H9 (cell line): ENCODE results near the gene THSD7A. TPM values are rescaled to one million over a fixed set of nuclear protein-coding genes. Genes with fewer than 3 reads are reported as not detected.

ENCODE experiments used
- DNase-seq: peaks from one replicate; pipeline ENCODE4 v3.0.0-alpha.2; 2017
- H2AFZ ChIP-seq: one replicate; pipeline ENCODE4 v1.6.1; 2013; ENCODE audit warnings: mild to moderate bottlenecking, low read length, control low read depth, moderate library complexity
- H2AK5ac ChIP-seq: 2 replicates; pipeline ENCODE4 v1.6.1; 2013; ENCODE audit warnings: low read length, control low read depth, mixed read lengths; ENCODE audit not compliant: insufficient read length
- H2BK120ac ChIP-seq: one replicate; pipeline ENCODE4 v1.6.1; 2013; ENCODE audit warnings: low read depth, mild to moderate bottlenecking, low read length, control low read depth, inconsistent platforms; ENCODE audit not compliant: poor library complexity, severe bottlenecking
- H2BK12ac ChIP-seq: 2 replicates; pipeline ENCODE4 v1.6.1; 2013; ENCODE audit warnings: low read length, control low read depth, mixed read lengths, low read depth; ENCODE audit not compliant: insufficient read length
- H2BK15ac ChIP-seq: 2 replicates; pipeline ENCODE4 v1.6.1; 2013; ENCODE audit warnings: low read depth, low read length, control low read depth
- H2BK20ac ChIP-seq: one replicate; pipeline ENCODE4 v1.6.1; 2013; ENCODE audit warnings: low read depth, mild to moderate bottlenecking, low read length, control low read depth, inconsistent platforms; ENCODE audit not compliant: poor library complexity, severe bottlenecking
- H2BK5ac ChIP-seq: 2 replicates; pipeline ENCODE4 v1.6.1; 2013; ENCODE audit warnings: low read length, control low read depth, mixed read lengths; ENCODE audit not compliant: insufficient read length
- H3K14ac ChIP-seq: 2 replicates; pipeline ENCODE4 v1.6.1; 2013; ENCODE audit warnings: low read length, control low read depth; ENCODE audit not compliant: insufficient read depth
- H3K18ac ChIP-seq: 2 replicates; pipeline ENCODE4 v1.6.1; 2013; ENCODE audit warnings: low read depth, mild to moderate bottlenecking, mixed read lengths, low read length, control low read depth; ENCODE audit not compliant: insufficient read length
- H3K23ac ChIP-seq: 2 replicates; pipeline ENCODE4 v1.6.1; 2013; ENCODE audit warnings: low read length, control low read depth, mixed read lengths, low read depth; ENCODE audit not compliant: insufficient read length
- H3K23me2 ChIP-seq: 2 replicates; pipeline ENCODE4 v1.6.1; 2013; ENCODE audit warnings: low read depth, mild to moderate bottlenecking, mixed read lengths, low read length, control low read depth; ENCODE audit not compliant: insufficient read length, poor library complexity, severe bottlenecking
- H3K27ac ChIP-seq: 2 replicates; pipeline ENCODE4 v1.5.1; 2013; ENCODE audit warnings: low read length, control low read depth, mixed read lengths, low read depth; ENCODE audit not compliant: insufficient read length
- H3K27me3 ChIP-seq: 2 replicates; pipeline ENCODE4 v1.6.1; 2013; ENCODE audit warnings: low read length, control low read depth, inconsistent platforms; ENCODE audit not compliant: insufficient read depth
- H3K4ac ChIP-seq: 2 replicates; pipeline ENCODE4 v1.6.1; 2013; ENCODE audit warnings: low read depth, mild to moderate bottlenecking, control low read depth, inconsistent platforms, low read length, moderate library complexity
- H3K4me1 ChIP-seq: 2 replicates; pipeline ENCODE4 v1.6.1; 2013; ENCODE audit warnings: low read length, control low read depth, inconsistent platforms; ENCODE audit not compliant: insufficient read depth
- H3K4me2 ChIP-seq: 2 replicates; pipeline ENCODE4 v1.6.1; 2013; ENCODE audit warnings: low read length, control low read depth, mixed read lengths; ENCODE audit not compliant: insufficient read length, insufficient read depth
- H3K56ac ChIP-seq: 2 replicates; pipeline ENCODE4 v1.6.1; 2013; ENCODE audit warnings: low read depth, mild to moderate bottlenecking, mixed read lengths, low read length, control low read depth; ENCODE audit not compliant: insufficient read length
- H3K79me1 ChIP-seq: 2 replicates; pipeline ENCODE4 v1.6.1; 2013; ENCODE audit warnings: low read depth, mild to moderate bottlenecking, moderate library complexity, low read length, control low read depth, inconsistent platforms; ENCODE audit not compliant: insufficient read depth, poor library complexity, severe bottlenecking
- H3K79me2 ChIP-seq: 2 replicates; pipeline ENCODE4 v1.6.1; 2013; ENCODE audit warnings: low read length, control low read depth, inconsistent platforms; ENCODE audit not compliant: insufficient read depth
- H3K9ac ChIP-seq: 2 replicates; pipeline ENCODE4 v1.6.1; 2013; ENCODE audit warnings: low read length, control low read depth, mixed read lengths; ENCODE audit not compliant: insufficient read length; ENCODE audit errors: extremely low read depth
- H3K9me3 ChIP-seq: one replicate; pipeline ENCODE4 v1.6.1; 2013; ENCODE audit warnings: low read depth, low read length, inconsistent platforms; ENCODE audit not compliant: control insufficient read depth
- H3T11ph ChIP-seq: one replicate; pipeline ENCODE4 v1.6.1; 2013; ENCODE audit warnings: mild to moderate bottlenecking, low read length, control low read depth, inconsistent platforms
- H4K20me1 ChIP-seq: one replicate; pipeline ENCODE4 v1.6.1; 2013; ENCODE audit not compliant: control insufficient read depth, insufficient read length, insufficient read depth
- H4K5ac ChIP-seq: 2 replicates; pipeline ENCODE4 v1.6.1; 2013; ENCODE audit warnings: low read depth, mild to moderate bottlenecking, mixed read lengths, low read length, control low read depth; ENCODE audit not compliant: insufficient read length
- H4K8ac ChIP-seq: replicated peaks from 2 replicates; pipeline ENCODE4 v1.6.1; 2013; ENCODE audit warnings: low read length, control low read depth, mixed read lengths, low read depth; ENCODE audit not compliant: insufficient read length
- H4K91ac ChIP-seq: 2 replicates; pipeline ENCODE4 v1.6.1; 2013; ENCODE audit warnings: low read depth, mild to moderate bottlenecking, moderate library complexity, mixed read lengths, low read length, control low read depth; ENCODE audit not compliant: insufficient read length
- H3K27ac Mint-ChIP-seq, 3 experiments: 2 replicates in 2 of 3; 3 replicates in 1 of 3; pipeline ENCODE4 v1.8.0; 2020 to 2021; ENCODE audit warnings: mixed read lengths in 3 of 3, mild to moderate bottlenecking in 1 of 3, moderate library complexity in 1 of 3
- H3K27me3 Mint-ChIP-seq: 2 replicates; pipeline ENCODE4 v1.8.0; 2021; ENCODE audit warnings: low read depth, mild to moderate bottlenecking, moderate library complexity, mixed read lengths
- H3K36me3 Mint-ChIP-seq, 3 experiments: 2 replicates in 2 of 3; 3 replicates in 1 of 3; pipeline ENCODE4 v1.8.0; 2020 to 2021; ENCODE audit warnings: low read depth in 3 of 3, mixed read lengths in 3 of 3; ENCODE audit not compliant: insufficient read depth in 1 of 3
- H3K4me1 Mint-ChIP-seq, 2 experiments: 2 replicates each; pipeline ENCODE4 v1.8.0; 2020; ENCODE audit warnings: mixed read lengths in 2 of 2
- H3K4me3 Mint-ChIP-seq, 2 experiments: 2 replicates in 1 of 2; 3 replicates in 1 of 2; pipeline ENCODE4 v1.8.0; 2020 to 2021; ENCODE audit warnings: mild to moderate bottlenecking in 2 of 2, mixed read lengths in 2 of 2, moderate library complexity in 1 of 2
- H3K9me3 Mint-ChIP-seq, 2 experiments: 2 replicates in 1 of 2; 3 replicates in 1 of 2; pipeline ENCODE4 v1.8.0; 2020; ENCODE audit warnings: mild to moderate bottlenecking in 2 of 2, mixed read lengths in 2 of 2, moderate library complexity in 1 of 2
- WGBS: extraction: QIAGEN DNeasy Blood & Tissue Kit; methylation state at CpG from one replicate; pipeline ENCODE4 v1.1.7; 2013; ENCODE audit warnings: missing lambda C conversion rate, low lambda C conversion rate, mixed read lengths; ENCODE audit not compliant: insufficient read length; ENCODE audit errors: extremely low coverage; 5-methylcytosine and 5-hydroxymethylcytosine counted together
- total RNA-seq: library from RNA; stranded (reverse); gene quantifications from 2 replicates; pipeline ENCODE4 v1.2.1, GENCODE V29; 2021
- TF ChIP-seq, protein P1 (sequence below): fragments of 200-600 bp; sonication (generic); conservative IDR thresholded peaks from 3 replicates; pipeline ENCODE4 v1.8.0; 2021; ENCODE audit warnings: antibody characterized with exemption, mild to moderate bottlenecking

Gene THSD7A
- total RNA-seq, 1 experiment from 2014 or later, result 0.42 TPM

DNA sequence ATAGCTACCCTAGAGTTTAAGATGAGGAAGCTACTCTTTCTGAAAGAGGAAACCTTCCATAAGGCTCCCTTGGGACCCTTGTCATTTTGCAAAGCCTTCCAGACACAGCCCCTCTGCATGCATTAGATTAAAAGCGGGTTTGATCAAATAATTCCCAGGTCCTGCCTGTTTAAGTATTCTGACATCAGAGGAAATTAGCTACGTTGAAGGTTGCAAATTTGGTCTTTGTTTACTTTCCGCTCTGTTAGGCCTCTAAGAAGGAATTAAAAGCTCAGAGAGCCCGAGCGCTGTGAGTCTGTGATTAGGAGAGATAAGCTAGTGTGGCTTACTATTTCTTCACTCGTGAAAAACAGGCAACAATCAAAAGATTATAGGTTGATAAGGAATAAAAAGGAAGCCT is 1.4 kb upstream of the THSD7A start:
- Mint-ChIP-seq H3K4me3 (no peak overlapping the region), H3K27ac (no peak overlapping the region), H3K4me1 (peaks cover 22 to 24% of the 10 kb centered on the region in 2 experiments), H3K36me3 (peaks cover 0 to 15% (median 0%) of the 10 kb centered on the region in 3 experiments; a peak in 4 of 7 replicates), H3K27me3 (peaks cover 23% of the 10 kb centered on the region), H3K9me3 (peaks cover 0 to 10% of the 10 kb centered on the region in 2 experiments; a peak in 1 of 5 replicates)
- no peak overlapping the region for H3K23ac ChIP-seq
- H4K5ac ChIP-seq, result no peak overlapping the region
- H2BK5ac ChIP-seq, result no peak overlapping the region
- no peak overlapping the region for H4K8ac ChIP-seq
- H2AFZ ChIP-seq, result no peak overlapping the region
- H3K4me2 ChIP-seq, result no peak overlapping the region
- H2BK15ac ChIP-seq, result no peak overlapping the region
- no peaks in the 10 kb centered on the region for H3K9me3 ChIP-seq
- H3K56ac ChIP-seq, result no peak overlapping the region
- H4K20me1 ChIP-seq, result no peaks in the 10 kb centered on the region
- TF ChIP-seq, protein P1, sequence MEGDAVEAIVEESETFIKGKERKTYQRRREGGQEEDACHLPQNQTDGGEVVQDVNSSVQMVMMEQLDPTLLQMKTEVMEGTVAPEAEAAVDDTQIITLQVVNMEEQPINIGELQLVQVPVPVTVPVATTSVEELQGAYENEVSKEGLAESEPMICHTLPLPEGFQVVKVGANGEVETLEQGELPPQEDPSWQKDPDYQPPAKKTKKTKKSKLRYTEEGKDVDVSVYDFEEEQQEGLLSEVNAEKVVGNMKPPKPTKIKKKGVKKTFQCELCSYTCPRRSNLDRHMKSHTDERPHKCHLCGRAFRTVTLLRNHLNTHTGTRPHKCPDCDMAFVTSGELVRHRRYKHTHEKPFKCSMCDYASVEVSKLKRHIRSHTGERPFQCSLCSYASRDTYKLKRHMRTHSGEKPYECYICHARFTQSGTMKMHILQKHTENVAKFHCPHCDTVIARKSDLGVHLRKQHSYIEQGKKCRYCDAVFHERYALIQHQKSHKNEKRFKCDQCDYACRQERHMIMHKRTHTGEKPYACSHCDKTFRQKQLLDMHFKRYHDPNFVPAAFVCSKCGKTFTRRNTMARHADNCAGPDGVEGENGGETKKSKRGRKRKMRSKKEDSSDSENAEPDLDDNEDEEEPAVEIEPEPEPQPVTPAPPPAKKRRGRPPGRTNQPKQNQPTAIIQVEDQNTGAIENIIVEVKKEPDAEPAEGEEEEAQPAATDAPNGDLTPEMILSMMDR, result no peak
- H4K91ac ChIP-seq, result no peak overlapping the region
- no peaks in the 10 kb centered on the region for H3K79me2 ChIP-seq
- H3K14ac ChIP-seq, result no peak overlapping the region
- no peaks in the 10 kb centered on the region for H3K4me1 ChIP-seq
- no peak overlapping the region for H3K27ac ChIP-seq
- no peaks in the 10 kb centered on the region; the same call in 1 of the 2 replicates for H3K27me3 ChIP-seq
- no peak overlapping the region for H2BK120ac ChIP-seq
- H3K79me1 ChIP-seq, result no peaks in the 10 kb centered on the region
- no peak overlapping the region for H3K9ac ChIP-seq
- peaks cover 15% of the 10 kb centered on the region for H3K23me2 ChIP-seq
- no peak for DNase-seq
- H3K4ac ChIP-seq, result no peak overlapping the region
- H2AK5ac ChIP-seq, result no peak overlapping the region
- no peak overlapping the region for H3K18ac ChIP-seq
- no peak overlapping the region for H2BK12ac ChIP-seq
- no peak overlapping the region for H2BK20ac ChIP-seq
- WGBS, result no CpG with 5 or more reads among the region's 6 CpGs
- no peak overlapping the region for H3T11ph ChIP-seq
